Natural killer cell (primary cell): ENCODE measurements around the gene LTBP4. TPM values are rescaled to one million over a fixed set of nuclear protein-coding genes. Genes with fewer than 3 reads are reported as not detected.

Source experiments
- ATAC-seq, 3 donors: fragments of 150-1000 bp in 2 of 3; fragments of 200-7000 bp in 1 of 3; cut with Tn5 transposase; 1 replicate in 1 of 3; 2 replicates in 2 of 3; pipeline ENCODE4 v1.10.0; 2021; ENCODE audit warnings: mild to moderate bottlenecking in 2 of 3, moderate library complexity in 2 of 3
- DNase-seq, 2 donors: peaks; one replicate each; pipeline versions ENCODE4 v3.0.0 to v3.0.0-alpha.2; 2013 to 2021; ENCODE audit warnings: mixed read lengths in 1 of 2
- H3K27ac ChIP-seq: one replicate; pipeline ENCODE4 v1.5.1; 2013; ENCODE audit warnings: mild to moderate bottlenecking, low read length
- H3K27me3 ChIP-seq: one replicate; pipeline ENCODE4 v1.6.1; 2013; ENCODE audit warnings: low read length; ENCODE audit not compliant: control insufficient read depth, insufficient read depth
- H3K36me3 ChIP-seq: one replicate; pipeline ENCODE4 v1.6.1; 2013; ENCODE audit warnings: low read length; ENCODE audit not compliant: control insufficient read depth, insufficient read depth
- H3K4me1 ChIP-seq: one replicate; pipeline ENCODE4 v1.6.1; 2013; ENCODE audit warnings: low read length; ENCODE audit not compliant: control insufficient read depth, insufficient read depth
- H3K4me3 ChIP-seq: one replicate; pipeline ENCODE4 v1.5.1; 2013; ENCODE audit warnings: low read length
- H3K9me3 ChIP-seq: one replicate; pipeline ENCODE4 v1.6.1; 2013; ENCODE audit warnings: low read length; ENCODE audit not compliant: control insufficient read depth, insufficient read depth
- H3K27ac Mint-ChIP-seq, 2 donors: one replicate each; pipeline ENCODE4 v1.8.0; 2022; ENCODE audit warnings: mild to moderate bottlenecking in 2 of 2, mixed read lengths in 2 of 2, moderate library complexity in 1 of 2
- H3K27me3 Mint-ChIP-seq, 2 donors: one replicate each; pipeline ENCODE4 v1.8.0; 2022; ENCODE audit warnings: low read depth in 2 of 2, mixed read lengths in 2 of 2
- H3K36me3 Mint-ChIP-seq: one replicate; pipeline ENCODE4 v1.8.0; 2022; ENCODE audit warnings: mixed read lengths
- H3K4me1 Mint-ChIP-seq, 2 donors: one replicate each; pipeline ENCODE4 v1.8.0; 2022; ENCODE audit warnings: mixed read lengths in 2 of 2
- H3K4me3 Mint-ChIP-seq: one replicate; pipeline ENCODE4 v1.8.0; 2022; ENCODE audit warnings: mild to moderate bottlenecking, moderate library complexity, mixed read lengths
- H3K9me3 Mint-ChIP-seq, 2 donors: one replicate each; pipeline ENCODE4 v1.8.0; 2022; ENCODE audit warnings: mixed read lengths in 2 of 2
- CTCF ChIP-seq: fragments of 200-600 bp; IDR thresholded peaks from one replicate; pipeline ENCODE4 v1.8.0; 2022; ENCODE audit warnings: antibody characterized with exemption
- WGBS: methylation state at CpG from one replicate; pipeline ENCODE4 v1.1.7; 2013; ENCODE audit warnings: missing lambda C conversion rate; ENCODE audit not compliant: insufficient coverage; 5-methylcytosine and 5-hydroxymethylcytosine counted together
- intact Hi-C: fragments of 100-400 bp; cut with micrococcal nuclease; formaldehyde crosslinking; loops from one replicate; pipeline ENCODE4 v1.14.2; 2022
- total RNA-seq, 4 donors: library from RNA; stranded (reverse); fragments of 120-200 nt in 1 of 4; gene quantifications; one replicate each; pipeline versions ENCODE4 v1.2.3 to v1.2.4, GENCODE V29; 2013 to 2022

Gene LTBP4
- total RNA-seq, 3 donors from 2014 or later (not counting 1 experiment from before 2014, with no cell fraction given), result 153 to 182 (median 157) TPM

DNA sequence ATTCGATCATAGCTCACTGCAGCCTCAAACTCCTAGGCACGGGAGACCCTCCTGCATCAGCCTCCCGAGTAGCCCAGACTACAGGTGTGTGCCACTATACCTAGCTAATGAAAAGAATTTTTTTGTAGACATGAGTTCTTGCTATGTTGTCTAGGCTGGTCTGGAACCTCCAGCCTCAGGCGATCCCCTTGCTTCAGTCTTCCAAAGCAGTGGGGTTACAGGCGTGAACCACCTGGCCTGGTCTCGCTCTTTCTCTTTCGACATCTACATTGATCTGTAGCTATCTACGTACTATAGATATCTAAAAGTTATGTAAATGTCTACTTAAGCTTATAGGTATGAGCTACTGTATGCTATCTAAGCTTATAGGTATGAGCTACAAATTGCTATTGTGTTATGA, 56.9 kb downstream of the LTBP4 start:
- no peaks in the 10 kb centered on the region for H3K27me3 Mint-ChIP-seq
- H3K4me1 ChIP-seq, result peaks cover 6% of the 10 kb centered on the region
- no peak overlapping the region for H3K4me3 Mint-ChIP-seq
- H3K27me3 ChIP-seq, result no peaks in the 10 kb centered on the region
- DNase-seq (no peak), ATAC-seq (no peak)
- H3K36me3 Mint-ChIP-seq, result no peaks in the 10 kb centered on the region
- 100% methylated on average over 5 of the region's 8 CpGs for WGBS
- peaks cover 0 to 6% of the 10 kb centered on the region in 2 donors for H3K4me1 Mint-ChIP-seq
- no peak overlapping the region for H3K4me3 ChIP-seq
- intact Hi-C loops, result no loop called here
- no peaks in the 10 kb centered on the region for H3K9me3 Mint-ChIP-seq
- no peaks in the 10 kb centered on the region for H3K9me3 ChIP-seq
- no peaks in the 10 kb centered on the region for H3K36me3 ChIP-seq
- no peak overlapping the region for H3K27ac Mint-ChIP-seq
- TF ChIP-seq CTCF, result no peak
- no peak overlapping the region for H3K27ac ChIP-seq

DNA sequence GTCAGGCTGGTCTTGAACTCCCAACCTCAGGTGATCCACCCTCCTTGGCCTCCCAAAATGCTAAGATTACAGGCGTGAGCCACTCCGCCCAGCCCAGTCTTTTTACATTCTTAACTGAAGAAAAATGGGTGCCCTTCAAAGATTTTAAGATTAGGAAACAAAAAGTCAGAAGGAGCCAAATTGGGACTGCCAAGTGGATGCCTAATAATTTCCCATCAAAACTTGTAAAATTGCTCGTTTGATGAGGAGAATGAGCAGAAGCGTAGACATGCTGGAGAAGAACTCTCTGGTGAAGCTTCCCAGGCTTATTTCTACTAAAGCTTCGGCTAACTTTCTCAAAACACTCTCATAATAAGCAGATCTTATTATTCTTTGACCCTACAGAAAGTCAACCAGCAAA, 57.9 kb downstream of the LTBP4 start:
- Mint-ChIP-seq H3K4me3 (no peak overlapping the region), H3K9me3 (no peaks in the 10 kb centered on the region), H3K27me3 (no peaks in the 10 kb centered on the region), H3K36me3 (no peaks in the 10 kb centered on the region), H3K27ac (no peak overlapping the region), H3K4me1 (peaks cover 0 to 16% of the 10 kb centered on the region in 2 donors)
- no peak overlapping the region for H3K4me3 ChIP-seq
- DNase-seq, result no peak
- 90% methylated on average over 5 of the region's 5 CpGs for WGBS
- no peaks in the 10 kb centered on the region for H3K9me3 ChIP-seq
- intact Hi-C loops, result no loop called here
- TF ChIP-seq CTCF, result no peak
- H3K27ac ChIP-seq, result no peak overlapping the region
- H3K27me3 ChIP-seq, result no peaks in the 10 kb centered on the region
- no peaks in the 10 kb centered on the region for H3K36me3 ChIP-seq
- no peak for ATAC-seq
- H3K4me1 ChIP-seq, result peaks cover 15% of the 10 kb centered on the region

DNA sequence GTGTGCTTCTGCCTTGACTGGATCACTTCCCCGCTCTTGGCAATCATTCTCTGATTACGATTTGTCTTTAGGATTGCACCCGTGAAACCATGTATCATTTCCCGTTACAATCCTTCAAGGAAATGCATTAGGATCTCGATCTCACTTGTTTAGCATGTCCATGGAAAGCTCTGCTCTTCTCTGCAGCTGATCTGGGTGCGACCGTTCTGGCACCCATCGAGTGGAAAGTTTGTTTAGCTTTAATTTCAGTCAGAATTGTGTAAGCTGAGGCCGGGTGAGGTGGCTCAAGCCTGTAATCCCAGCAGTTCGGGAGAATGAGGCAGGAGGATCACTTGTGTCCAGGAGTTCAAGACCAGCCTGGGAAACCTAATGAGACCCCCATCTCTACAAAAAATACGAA, 58.4 kb downstream of the LTBP4 start:
- WGBS, result 91% methylated on average over 11 of the region's 11 CpGs
- no peaks in the 10 kb centered on the region for H3K36me3 ChIP-seq
- no peaks in the 10 kb centered on the region for H3K27me3 ChIP-seq
- H3K27ac ChIP-seq, result no peak overlapping the region
- no peak for ATAC-seq
- DNase-seq, result no peak
- no peaks in the 10 kb centered on the region for H3K9me3 ChIP-seq
- Mint-ChIP-seq H3K36me3 (no peaks in the 10 kb centered on the region), H3K4me1 (peaks cover 0 to 17% of the 10 kb centered on the region in 2 donors), H3K27me3 (no peaks in the 10 kb centered on the region), H3K27ac (no peak overlapping the region), H3K9me3 (no peaks in the 10 kb centered on the region), H3K4me3 (no peak overlapping the region)
- intact Hi-C loops, result no loop called here
- no peak for TF ChIP-seq CTCF
- peaks cover 15% of the 10 kb centered on the region for H3K4me1 ChIP-seq
- no peak overlapping the region for H3K4me3 ChIP-seq

GRCh38 chr19:40661616-40662015, 60.4 kb downstream of the LTBP4 start:
- Histone ChIP-seq H3K9me3 (no peaks in the 10 kb centered on the region), H3K27me3 (no peaks in the 10 kb centered on the region), H3K36me3 (no peaks in the 10 kb centered on the region), H3K4me1 (peaks cover 15% of the 10 kb centered on the region), H3K27ac (no peak overlapping the region), H3K4me3 (no peak overlapping the region)
- no peak for ATAC-seq
- peak overlapping the region in 1 of 2 donors; percentile 21 for H3K27ac Mint-ChIP-seq
- H3K4me3 Mint-ChIP-seq, result peak overlapping the region; percentile 2
- H3K36me3 Mint-ChIP-seq, result no peaks in the 10 kb centered on the region
- no peak for DNase-seq
- H3K9me3 Mint-ChIP-seq, result no peaks in the 10 kb centered on the region
- no peak for TF ChIP-seq CTCF
- intact Hi-C loops, result loop anchor here (1.0 to 10.0 kb wide), 4 partner anchors 89 to 647 kb away; partner anchors contain the start of genes ACTMAP and SNRPA
- WGBS, result 75% methylated on average over 1 of the region's 1 CpG
- peaks cover 0 to 17% of the 10 kb centered on the region in 2 donors for H3K4me1 Mint-ChIP-seq
- no peaks in the 10 kb centered on the region for H3K27me3 Mint-ChIP-seq
